ENCODE results near the gene SERPINA3.
"Not testable (repeated sequence)": the region's sequence is repeated elsewhere in the genome, so short reads cannot be mapped to it uniquely, and the experiment has no call there.

Gene SERPINA3

DNA sequence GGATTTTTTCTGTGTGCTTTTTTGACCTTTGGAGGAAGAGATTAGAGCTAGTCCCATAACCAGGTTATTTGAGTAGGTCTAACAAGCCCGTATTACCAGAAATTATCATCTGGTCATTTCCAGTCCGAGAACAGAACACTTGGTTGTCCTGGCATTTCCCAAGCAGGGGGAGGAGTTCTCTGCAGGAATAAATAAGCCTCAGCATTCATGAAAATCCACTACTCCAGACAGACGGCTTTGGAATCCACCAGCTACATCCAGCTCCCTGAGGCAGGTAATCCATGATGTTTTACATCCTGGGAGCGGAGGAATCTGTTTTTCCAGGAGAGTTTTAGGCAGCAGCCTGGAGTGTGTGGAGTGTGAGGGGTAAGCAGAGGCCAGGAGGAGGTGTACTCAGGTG lies at the start of gene SERPINA3:
Gene SERPINA3, plus strand, starts transcription at position 218 of the 400 bp plus-strand sequence. CDS start 2,051 bp downstream, outside the sequence.
- no peak for DNase-seq

- no peak for DNase-seq
Measured at GRCh38 chr14:94562941-94563883, 49.0 kb upstream of the SERPINA3 start.

DNA sequence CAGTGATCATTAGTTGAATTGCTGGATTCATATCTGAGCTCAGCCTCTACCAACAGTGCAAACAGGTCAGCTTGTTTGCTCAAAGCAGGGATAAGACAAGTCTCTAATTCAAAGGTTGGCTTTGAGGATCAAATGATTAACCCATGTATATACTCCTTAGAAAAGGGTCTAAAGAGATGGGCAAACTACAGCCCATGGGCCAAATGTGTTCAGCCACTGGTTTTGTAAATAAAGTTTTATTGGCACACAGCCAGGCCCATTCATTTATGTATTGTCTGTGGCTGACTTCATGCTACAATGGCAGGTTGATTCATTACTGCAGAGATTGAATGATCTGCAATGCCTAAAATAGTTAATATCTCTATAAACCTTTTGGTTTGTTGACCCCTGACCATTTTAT lies 47.8 kb upstream of the SERPINA3 start:
- no peak for DNase-seq

DNA sequence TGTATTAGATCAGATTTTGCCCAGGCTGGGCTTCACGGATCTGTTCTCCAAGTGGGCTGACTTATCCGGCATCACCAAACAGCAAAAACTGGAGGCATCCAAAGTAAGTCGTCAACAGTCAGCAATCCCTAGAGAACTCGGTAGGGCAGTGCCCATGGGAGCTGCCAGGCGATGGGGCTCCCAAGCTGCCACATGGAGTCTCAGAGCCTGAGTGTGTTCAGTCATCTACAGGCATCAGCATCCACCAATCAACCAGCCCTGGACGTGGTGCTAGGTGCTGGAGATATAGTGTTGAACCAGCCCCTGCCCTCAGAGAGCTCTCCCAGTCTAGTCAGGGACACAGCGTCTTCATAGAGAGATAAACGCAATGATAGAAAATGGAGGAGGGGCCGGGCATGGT lies 44.0 kb upstream of the SERPINA3 start:
- DNase-seq: no peak

GRCh38 chr14:94569381-94570001 lies 42.7 kb upstream of the SERPINA3 start:
- DNase-seq: no peak

DNA sequence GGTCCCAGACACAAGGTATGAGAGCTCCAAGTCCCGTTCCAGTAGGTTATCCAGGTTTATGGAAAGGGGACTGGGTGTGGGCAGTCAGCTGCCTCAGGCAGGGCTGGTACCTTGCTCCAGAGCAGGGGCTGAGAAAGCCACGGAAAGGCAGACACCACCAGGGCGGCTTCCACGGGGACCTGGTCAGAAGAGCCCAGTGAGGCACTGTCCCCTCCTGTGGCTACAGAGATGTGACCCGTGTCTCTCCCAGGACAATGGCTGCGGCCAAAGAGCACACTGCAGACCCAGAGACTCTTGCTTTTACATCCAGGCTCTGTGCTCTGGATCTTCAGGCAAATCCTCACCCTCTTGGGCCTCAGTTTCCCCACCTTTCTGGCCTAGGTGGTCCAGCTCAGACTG lies 42.2 kb upstream of the SERPINA3 start:
- DNase-seq: no peak

GRCh38 chr14:94570440-94570839 lies 41.8 kb upstream of the SERPINA3 start:
- no peak for DNase-seq

DNA sequence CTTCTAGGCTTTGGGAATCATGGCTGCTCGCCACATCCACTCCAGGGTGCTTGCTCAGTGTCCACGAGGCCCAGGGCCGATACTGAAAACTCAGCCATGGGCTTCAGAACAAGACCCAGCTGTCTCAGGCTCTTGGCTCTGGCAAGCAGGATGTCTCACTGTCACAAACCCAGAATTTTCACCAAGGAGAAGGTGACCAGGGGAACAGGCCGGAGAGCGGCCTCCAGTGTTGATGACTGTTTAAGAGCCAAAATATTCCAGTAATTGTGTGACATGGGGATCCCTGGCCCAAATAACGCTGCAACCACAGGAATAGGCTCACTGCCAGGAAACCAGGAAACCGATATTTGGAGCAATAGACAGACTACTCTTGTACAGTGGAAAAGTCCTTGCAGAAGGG lies 40.8 kb upstream of the SERPINA3 start:
- DNase-seq: no peak

GRCh38 chr14:94571950-94572349 lies 40.2 kb upstream of the SERPINA3 start:
- DNase-seq: no peak

GRCh38 chr14:94572637-94573303 lies 39.4 kb upstream of the SERPINA3 start:
- no peak for DNase-seq

GRCh38 chr14:94573475-94574277 lies 38.5 kb upstream of the SERPINA3 start:
- DNase-seq: no peak

DNA sequence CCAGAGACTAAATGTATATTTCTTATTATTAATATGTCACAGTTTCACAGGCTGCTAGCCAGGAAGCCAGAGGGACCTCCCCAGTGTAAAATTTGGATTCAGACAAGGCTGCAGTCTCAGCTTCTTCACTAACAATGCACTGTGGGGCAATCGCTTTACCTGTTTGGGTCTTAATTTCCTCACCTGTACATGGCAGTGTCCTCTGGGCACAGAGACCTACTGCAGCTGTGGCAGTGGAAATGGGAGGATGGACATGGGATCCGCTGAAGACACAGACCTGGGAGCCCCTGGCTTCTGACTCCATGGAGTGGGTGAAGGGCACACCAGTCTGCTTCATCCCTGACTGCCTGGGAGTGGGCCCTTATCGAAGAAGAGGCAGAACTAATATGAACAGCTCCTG lies 37.9 kb upstream of the SERPINA3 start:
- DNase-seq: no peak

GRCh38 chr14:94575730-94576585 lies 36.2 kb upstream of the SERPINA3 start:
- no peak for DNase-seq

DNA sequence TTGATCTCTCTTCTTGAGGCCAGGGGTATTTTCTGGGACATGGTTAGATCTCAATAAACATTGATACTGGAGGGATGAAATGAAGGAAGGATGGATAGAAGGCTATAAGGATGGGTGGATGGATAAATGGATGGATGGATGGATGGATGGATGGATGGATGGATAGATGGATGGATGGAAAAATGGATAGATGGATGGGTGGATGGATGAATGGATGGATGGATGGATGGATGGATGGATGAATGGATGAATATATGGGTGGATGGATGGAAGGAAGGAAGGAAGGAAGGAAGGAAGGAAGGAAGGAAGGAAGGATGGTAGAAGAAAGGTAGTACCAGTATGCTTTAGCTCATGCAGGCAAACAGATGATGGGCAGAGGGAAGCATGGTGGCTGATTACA lies 34.7 kb upstream of the SERPINA3 start:
- not testable (repeated sequence) for DNase-seq

DNA sequence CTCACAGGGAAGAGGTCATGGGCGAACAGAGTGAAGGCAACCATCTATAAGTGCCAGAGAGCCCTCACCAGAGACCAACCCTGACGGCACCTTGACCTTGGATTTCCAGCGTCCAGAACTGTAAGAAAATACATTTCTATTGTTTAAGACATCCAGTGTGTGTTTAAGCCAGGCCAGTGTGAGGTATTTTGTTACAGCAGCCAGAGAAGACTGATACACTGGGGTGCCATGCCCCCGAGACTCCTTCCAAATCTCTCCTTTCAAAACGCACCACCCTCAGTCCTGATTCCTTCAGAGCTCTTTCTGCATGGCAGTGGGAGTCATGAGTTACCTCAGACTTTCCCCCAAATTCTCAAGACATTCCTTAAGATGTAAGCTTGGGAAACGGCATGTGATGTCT lies 33.5 kb upstream of the SERPINA3 start:
- no peak for DNase-seq

GRCh38 chr14:94581127-94581999 lies 30.8 kb upstream of the SERPINA3 start, which contains the start of gene SERPINA5:
TSS of gene SERPINA5 (plus strand) at chr14:94581426. CDS start at chr14:94587363, 5,937 bp downstream.
- no peak for DNase-seq

DNA sequence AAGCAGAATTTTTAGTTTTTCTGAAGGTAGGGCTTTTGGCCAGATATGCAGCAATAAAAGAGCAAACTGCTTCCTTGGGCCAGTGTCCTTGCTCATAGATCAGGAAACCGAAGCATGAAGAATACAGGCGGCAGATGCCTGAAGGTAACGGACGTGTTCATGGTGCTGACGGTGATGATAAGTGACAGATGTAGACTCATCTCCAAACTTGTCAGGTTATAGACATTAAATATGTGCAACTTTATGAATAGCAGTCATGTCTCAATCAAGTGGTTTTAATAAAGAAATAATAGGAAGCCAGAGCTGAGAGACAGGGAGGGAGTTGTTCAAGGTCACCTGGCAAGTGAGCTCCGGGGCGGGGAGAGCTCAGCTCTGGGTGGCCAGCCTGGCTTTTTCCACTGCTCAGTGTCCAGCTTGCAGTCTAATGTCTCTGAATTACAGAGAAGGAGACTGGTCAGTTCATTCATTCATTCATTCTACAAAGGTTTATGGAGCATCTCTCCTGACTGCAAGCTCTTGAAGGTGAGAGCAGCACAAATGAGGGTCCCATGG lies 29.9 kb upstream of the SERPINA3 start:
- DNase-seq: no peak

GRCh38 chr14:94582851-94583250 lies 29.3 kb upstream of the SERPINA3 start:
- DNase-seq: no peak

DNA sequence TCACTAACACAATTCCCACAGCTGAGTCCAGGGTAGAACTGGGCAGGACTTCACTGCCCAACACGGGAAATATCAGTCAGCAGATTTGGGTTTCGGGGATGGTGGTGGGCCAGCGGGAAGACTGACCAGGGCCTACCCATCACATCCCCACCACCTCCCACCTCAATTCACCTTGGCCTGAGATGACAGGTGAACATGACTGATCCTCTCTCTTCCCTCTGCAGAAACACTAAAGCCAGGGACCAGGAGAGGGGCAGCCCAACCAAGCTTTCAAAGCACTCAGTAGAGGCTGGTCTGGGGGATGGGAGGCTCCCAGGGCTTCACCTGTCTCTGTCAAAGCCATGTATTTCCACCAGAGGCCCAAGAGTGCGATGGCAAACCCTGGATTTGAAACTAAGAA lies 28.6 kb upstream of the SERPINA3 start:
- no peak for DNase-seq

- DNase-seq: no peak
Measured at GRCh38 chr14:94584591-94585280, 27.5 kb upstream of the SERPINA3 start.
